ENCODE measurements around the gene C13orf46. TPM values are rescaled to one million over a fixed set of nuclear protein-coding genes. Genes with fewer than 3 reads are reported as not detected.

C13orf46 gene
- polyA plus RNA-seq, 2 of the 4 experiments (the other 2 are of a cell fraction) = 0.05 to 0.13 TPM

DNA sequence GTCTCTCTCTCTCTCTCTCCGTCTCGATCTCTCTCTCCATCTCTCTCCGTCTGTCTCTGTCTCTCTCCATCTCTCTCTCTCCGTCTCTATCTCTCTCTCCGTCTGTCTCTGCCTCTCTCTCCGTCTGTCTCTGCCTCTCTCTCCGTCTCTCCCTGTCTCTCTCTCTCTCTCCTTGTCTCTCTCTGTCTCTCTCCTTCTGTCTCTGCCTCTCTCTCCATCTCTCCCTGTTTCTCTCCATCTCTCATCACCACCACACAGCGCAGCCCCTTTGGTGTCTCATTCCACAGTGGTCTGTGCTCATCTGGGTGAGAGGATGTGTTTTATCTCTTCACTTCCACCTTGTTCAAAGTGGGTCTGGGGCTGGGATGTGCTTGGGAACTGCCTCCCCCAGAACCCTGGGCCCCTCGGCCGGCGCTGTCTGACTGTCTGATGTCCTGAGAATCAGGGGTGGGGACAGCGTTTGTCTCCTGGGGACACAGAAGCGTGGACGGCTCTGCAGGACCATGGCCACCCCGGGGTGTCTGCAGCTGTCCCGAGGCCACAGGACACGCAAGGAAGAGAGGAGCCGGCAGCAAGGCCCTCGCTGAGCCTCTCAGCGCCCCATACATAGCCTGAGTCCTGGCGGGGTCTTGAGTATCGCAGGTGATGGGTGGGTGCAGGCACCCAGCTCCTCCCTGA lies 40.2 kb upstream of the C13orf46 start:
- CTCF ChIA-PET = no interaction called here
- no peaks in the 10 kb centered on the region for H3K9me3 ChIP-seq
- POLR2A ChIA-PET = no interaction called here
- DNase-seq (ENCODE audit: low read depth in 1 of 2, low spot score in 1 of 2) = no peak
- H3K4me3 ChIP-seq = no peak overlapping the region
- 92% methylated on average over 12 of the region's 22 CpGs for WGBS (ENCODE audit: missing lambda C conversion rate)
- no peak for FAIRE-seq
- H3K27ac ChIP-seq = no peak overlapping the region
- no peak overlapping the region for H3K4me2 ChIP-seq
- H3K4me1 ChIP-seq = no peaks in the 10 kb centered on the region
- no peak for TF ChIP-seq BCL3 (IDR thresholded peaks at IDR 0.05)
- no peak for TF ChIP-seq FOSL2 (IDR thresholded peaks at IDR 0.05)
- no peak for TF ChIP-seq FOSL2 (CRISPR knock-in tag; IDR thresholded peaks at IDR 0.05)
- TF ChIP-seq RCOR1 (IDR thresholded peaks at IDR 0.05; ENCODE audit: low read depth, low read length) = no peak
- TF ChIP-seq REST (IDR thresholded peaks at IDR 0.05) = no peak
- TF ChIP-seq POLR2A (IDR thresholded peaks at IDR 0.05; ENCODE audit: low read length) = no peak
- no peak for TF ChIP-seq TP53 (CRISPR knock-in tag; IDR thresholded peaks at IDR 0.05)
- TF ChIP-seq ATOH8 (CRISPR knock-in tag; IDR thresholded peaks at IDR 0.05; ENCODE audit: low read depth) = no peak
- no peak for TF ChIP-seq PHF8 (IDR thresholded peaks at IDR 0.05; ENCODE audit: borderline replicate concordance, low read depth)
- TF ChIP-seq FOXS1 (CRISPR knock-in tag; IDR thresholded peaks at IDR 0.05) = no peak
- TF ChIP-seq KDM5A (IDR thresholded peaks at IDR 0.05) = no peak
- no peak for ATAC-seq

DNA sequence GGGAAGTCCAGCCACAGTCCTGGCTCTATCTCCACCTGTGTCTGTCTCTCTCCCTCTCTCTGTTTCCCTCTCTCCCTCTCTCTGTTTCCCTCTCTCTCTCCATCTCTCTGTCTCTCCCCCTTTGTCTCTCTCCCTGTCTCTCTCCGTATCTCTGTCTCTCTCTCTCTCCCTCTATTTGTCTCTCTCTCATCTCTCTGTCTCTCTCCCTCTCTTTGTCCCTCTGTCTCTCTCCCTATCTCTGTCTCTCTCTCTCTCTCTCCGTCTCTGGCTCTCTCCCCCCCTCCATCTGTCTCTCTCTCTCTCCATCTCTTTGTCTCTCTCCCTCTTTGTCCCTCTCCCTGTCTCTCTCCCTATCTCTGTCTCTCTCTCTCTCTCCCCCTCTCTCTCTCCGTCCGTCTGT lies 39.5 kb upstream of the C13orf46 start:
- ChIA-PET CTCF (no interaction called here), POLR2A (no interaction called here)

More for the DNA sequence above, 39.5 kb upstream of the C13orf46 start:
- no peak for TF ChIP-seq EHF (CRISPR knock-in tag; IDR thresholded peaks at IDR 0.05)
- no peak for TF ChIP-seq CHD2 (IDR thresholded peaks at IDR 0.05; ENCODE audit: low read length, partially characterized antibody)
- no peak for TF ChIP-seq TFCP2L1 (CRISPR knock-in tag; IDR thresholded peaks at IDR 0.05)
- no peak for TF ChIP-seq ZNF302 (CRISPR knock-in tag; IDR thresholded peaks at IDR 0.05)
- no peak for TF ChIP-seq HES2 (IDR thresholded peaks at IDR 0.05)
- TF ChIP-seq, protein P1, sequence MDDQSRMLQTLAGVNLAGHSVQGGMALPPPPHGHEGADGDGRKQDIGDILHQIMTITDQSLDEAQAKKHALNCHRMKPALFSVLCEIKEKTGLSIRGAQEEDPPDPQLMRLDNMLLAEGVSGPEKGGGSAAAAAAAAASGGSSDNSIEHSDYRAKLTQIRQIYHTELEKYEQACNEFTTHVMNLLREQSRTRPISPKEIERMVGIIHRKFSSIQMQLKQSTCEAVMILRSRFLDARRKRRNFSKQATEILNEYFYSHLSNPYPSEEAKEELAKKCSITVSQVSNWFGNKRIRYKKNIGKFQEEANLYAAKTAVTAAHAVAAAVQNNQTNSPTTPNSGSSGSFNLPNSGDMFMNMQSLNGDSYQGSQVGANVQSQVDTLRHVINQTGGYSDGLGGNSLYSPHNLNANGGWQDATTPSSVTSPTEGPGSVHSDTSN (IDR thresholded peaks at IDR 0.05) = no peak
- TF ChIP-seq BHLHE40 (IDR thresholded peaks at IDR 0.05; ENCODE audit: low read depth, low read length) = no peak
- no peak for TF ChIP-seq MAFK (IDR thresholded peaks at IDR 0.05; ENCODE audit: partially characterized antibody)
- no peak for TF ChIP-seq RAD21 (conservative IDR thresholded peaks at IDR 0.05 in 1 of 2, IDR thresholded peaks at IDR 0.05 in 1 of 2)
- TF ChIP-seq CBX2 (IDR thresholded peaks at IDR 0.05; ENCODE audit: borderline replicate concordance, low read depth) = no peak
- no peak for TF ChIP-seq KDM5A (IDR thresholded peaks at IDR 0.05)
- no peak for TF ChIP-seq HEYL (CRISPR knock-in tag; IDR thresholded peaks at IDR 0.05)
- no peak for TF ChIP-seq JUNB (IDR thresholded peaks at IDR 0.05)
- TF ChIP-seq TP53 (CRISPR knock-in tag; IDR thresholded peaks at IDR 0.05) = no peak
- TF ChIP-seq EHMT2 (IDR thresholded peaks at IDR 0.05; ENCODE audit: low read depth) = no peak
- ATAC-seq (no peak), FAIRE-seq (no peak), DNase-seq (ENCODE audit: low read depth in 1 of 2, low spot score in 1 of 2) (no peak)
- H3K4me2 ChIP-seq = no peak overlapping the region
- H3K9me3 ChIP-seq = no peaks in the 10 kb centered on the region
- H3K4me1 ChIP-seq = no peaks in the 10 kb centered on the region
- WGBS (ENCODE audit: missing lambda C conversion rate) = 100% methylated on average over 3 of the region's 4 CpGs
- no peak overlapping the region for H3K27ac ChIP-seq
- H3K4me3 ChIP-seq = no peak overlapping the region
